GM18867 (cell line): Measurements from ENCODE around the gene HNRNPLL.
"Not testable (repeated sequence)": the region's sequence is repeated elsewhere in the genome, so short reads cannot be mapped to it uniquely, and the experiment has no call there.

ENCODE experiments used
- ATAC-seq: cut with Tn5 transposase; IDR thresholded peaks from one replicate; pipeline ENCODE4 v1.9.1; 2021; ENCODE audit warnings: mild to moderate bottlenecking, moderate library complexity; ENCODE audit not compliant: unreplicated experiment

HNRNPLL gene

GRCh38 chr2:38620282-38620977, 17.7 kb upstream of the HNRNPLL start:
- no peak for ATAC-seq

GRCh38 chr2:38619458-38620164, 16.9 kb upstream of the HNRNPLL start:
- ATAC-seq: no peak

- no peak for ATAC-seq
Observed at GRCh38 chr2:38617301-38617700, 14.6 kb upstream of the HNRNPLL start.

GRCh38 chr2:38615237-38615636, 12.5 kb upstream of the HNRNPLL start:
- ATAC-seq: no peak

- no peak for ATAC-seq
Observed at GRCh38 chr2:38613849-38614213, 11.1 kb upstream of the HNRNPLL start.

DNA sequence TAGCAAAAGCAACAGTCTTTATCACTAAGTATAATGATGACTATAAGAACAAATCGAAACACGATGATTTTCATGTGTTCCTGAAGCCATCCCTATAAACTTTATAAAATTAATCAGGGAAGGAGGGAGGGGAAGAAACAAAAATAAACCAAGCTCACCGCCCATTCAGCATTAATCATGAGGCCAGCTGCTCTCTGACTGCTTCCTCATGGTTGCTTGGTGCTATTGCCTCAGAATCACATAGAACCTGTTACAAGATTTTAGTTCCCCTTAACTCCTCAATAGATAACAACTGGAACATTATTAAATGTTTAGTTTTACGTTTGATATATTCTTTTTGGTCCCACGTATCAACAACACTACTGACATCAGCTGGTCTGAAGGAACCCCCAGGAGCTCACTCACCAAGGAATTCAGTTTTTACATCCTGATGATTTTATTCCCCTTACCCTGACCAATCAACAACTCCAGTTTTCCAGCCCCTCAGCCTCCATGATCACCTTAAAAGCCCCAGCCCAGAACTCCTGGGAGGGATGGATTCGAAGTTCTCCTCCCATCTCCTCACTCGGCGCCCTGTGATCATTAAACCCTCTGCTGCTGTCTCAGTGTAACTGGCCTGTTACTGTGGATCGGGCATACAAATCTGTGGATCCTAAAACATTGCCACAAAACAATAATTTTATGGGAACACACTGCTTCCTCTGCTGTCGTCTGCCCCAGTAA, 10.6 kb upstream of the HNRNPLL start:
- no peak for ATAC-seq

GRCh38 chr2:38610851-38611801, 8.4 kb upstream of the HNRNPLL start:
- peak; percentile 65 for ATAC-seq

DNA sequence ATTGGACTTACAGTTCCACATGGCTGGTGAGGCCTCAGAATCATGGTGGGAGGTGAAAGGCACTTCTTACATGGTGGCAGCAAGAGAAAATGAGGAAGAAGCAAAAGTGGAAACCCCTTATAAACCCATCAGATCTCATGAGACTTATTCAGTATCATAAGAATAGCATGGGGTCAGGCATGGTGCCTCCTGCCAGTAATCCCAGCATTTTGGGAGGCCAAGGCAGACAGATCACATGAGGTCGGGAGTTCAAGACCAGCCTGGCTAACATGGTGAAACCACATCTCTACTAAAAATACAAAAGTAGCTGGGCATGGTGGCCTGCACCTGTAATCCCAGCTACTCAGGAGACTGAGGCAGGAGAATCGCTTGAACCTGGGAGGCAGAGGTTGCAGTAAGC, 6.5 kb upstream of the HNRNPLL start:
- ATAC-seq: not testable (repeated sequence)

- ATAC-seq: no peak
Observed at GRCh38 chr2:38608755-38609154, 6.0 kb upstream of the HNRNPLL start.

GRCh38 chr2:38605298-38605830, 2.6 kb upstream of the HNRNPLL start:
- no peak for ATAC-seq

DNA sequence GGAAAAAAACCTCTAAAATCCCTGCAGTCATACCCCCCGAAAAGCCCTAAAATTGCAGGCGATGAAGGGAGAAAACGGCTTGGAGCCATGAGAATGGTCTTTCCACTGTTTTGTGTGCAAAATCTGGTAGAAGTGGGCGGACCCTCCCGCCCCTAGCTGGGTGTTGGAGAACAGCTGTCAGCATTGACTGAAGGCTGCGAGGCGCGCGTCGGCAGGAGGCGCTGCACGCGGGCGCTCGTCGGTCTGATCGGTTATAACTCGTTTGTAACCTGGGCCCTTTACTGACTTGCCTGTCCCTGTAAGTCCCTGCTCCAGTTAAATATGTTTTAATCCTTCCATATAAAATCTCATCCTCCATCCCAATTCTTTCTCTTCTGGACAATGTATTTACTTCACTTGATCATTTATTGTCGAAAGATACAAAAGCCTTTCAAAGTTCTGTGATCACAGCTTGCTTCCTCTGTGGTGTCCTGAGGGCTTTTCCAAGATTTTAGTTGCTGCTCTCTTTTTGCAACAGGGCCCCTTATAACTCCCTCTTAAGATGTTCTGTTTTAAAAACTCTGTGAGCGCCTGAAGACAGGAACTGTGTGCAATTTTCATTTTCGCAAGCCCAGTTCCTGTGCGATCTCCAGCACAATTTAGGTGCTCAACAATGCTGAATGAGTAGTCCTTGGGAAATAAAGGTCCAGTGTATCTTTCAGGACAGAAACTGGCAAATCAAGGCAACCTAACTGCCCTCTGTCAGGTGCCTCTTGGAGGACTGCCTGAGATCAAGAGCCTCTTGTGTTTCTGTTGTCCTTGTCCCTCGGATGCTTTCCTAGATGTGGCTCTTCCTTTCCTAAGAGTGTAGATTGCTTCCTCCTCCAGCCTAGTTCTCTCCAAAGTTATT, 918 bp upstream of the HNRNPLL start:
- ATAC-seq: peak; percentile 48

DNA sequence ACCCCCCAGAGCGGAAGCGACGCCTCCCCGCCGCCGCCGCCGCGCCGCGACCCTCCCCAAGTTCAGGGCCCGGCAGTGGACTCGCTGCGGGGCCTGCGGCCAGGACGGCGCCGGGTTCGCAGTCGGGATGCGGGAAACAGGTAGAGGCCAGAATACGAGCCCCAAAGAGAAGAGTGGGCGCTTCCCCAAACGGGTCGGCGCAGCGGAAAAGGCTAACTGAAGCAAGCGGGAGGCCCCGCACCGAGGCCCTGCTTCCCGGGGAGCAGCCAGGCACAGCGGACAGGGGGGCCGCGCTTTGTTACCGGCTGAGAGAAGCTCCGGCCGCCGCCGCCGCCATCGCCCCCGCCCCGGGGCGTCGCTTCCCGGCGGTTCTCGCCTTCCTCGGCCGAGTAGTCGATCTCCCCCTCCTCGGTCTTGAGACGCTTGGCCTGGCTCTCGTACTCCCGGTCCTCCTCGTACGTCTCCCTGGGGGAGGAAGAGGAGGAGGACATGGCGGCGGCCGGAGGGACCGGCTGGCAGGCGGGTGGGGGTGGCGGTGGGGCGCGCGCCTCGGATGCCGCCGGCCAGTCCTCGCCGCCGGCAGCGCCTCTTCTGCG, 494 bp downstream of the HNRNPLL start:
- ATAC-seq: peak; percentile 14

DNA sequence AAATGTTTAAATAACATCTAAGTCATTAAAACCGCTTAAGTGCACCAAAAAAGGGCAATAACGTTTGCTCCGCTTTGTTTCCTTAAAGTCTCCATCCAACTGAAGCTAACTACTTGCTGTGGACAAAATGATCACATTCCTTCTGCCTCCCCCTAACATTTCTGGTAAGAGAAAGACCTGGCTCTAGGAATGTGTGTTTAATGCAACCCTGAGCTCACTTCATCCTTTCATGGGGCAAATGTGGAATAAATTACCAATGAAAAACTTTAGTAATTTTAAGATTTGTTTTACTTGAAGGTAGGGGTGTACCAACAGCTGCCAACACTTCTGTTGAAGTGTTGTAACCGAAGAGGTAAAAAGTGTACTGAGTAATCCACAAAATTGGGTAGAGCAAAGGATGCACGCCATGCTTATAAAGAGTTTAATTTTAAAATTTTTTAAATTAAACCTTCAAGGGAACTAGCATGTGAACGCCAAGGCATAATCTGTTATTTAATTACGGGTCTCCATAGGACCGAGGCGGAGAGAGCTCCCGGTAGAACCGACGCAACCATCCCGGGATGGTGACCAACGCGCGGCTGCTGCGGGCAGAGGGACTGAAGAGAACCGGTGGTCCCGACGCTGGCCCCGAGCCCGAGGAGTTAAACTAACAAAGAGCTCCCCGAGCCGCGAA, 1.1 kb downstream of the HNRNPLL start:
- no peak for ATAC-seq

DNA sequence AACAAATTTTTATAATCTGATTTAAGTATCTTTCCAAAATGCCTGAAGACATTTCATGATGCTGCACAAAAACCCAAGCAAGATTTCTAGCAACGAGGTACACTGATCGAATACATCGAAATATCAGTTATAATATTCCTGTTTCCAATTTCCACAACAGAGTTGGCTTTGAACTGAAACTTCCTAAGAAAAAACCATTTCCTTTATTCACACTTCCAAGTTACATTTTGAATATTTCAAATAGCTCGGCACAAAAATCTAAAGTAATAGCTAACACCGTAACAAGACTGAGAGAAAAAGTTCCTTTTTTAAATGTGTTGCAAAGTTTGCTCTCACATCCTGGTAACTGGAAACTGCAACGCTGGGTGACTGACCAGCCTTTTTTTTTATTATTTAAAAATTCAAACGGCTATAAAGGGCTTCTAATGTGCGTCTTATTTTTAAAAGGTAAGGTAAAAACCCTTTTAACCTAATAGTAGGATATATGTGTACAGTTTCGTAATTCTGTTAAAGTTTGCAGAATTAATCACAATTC, 1.7 kb downstream of the HNRNPLL start:
- ATAC-seq: no peak

- ATAC-seq: no peak
Observed at GRCh38 chr2:38600242-38600891, 2.4 kb downstream of the HNRNPLL start.

GRCh38 chr2:38599706-38600105, 3.0 kb downstream of the HNRNPLL start:
- ATAC-seq: no peak

GRCh38 chr2:38598991-38599295, 3.8 kb downstream of the HNRNPLL start:
- no peak for ATAC-seq
